Activated T-helper 17 cell treated with anti-CD3 and anti-CD28 coated beads, Interleukin-2, amount 50 U/mL, for 72 hours (primary cell): ENCODE results near the gene PBX2. TPM values are rescaled to one million over a fixed set of nuclear protein-coding genes. Genes with fewer than 3 reads are reported as not detected.

ENCODE experiments used
- ATAC-seq: fragments of 150-1000 bp; cut with Tn5 transposase; replicated peaks from 2 replicates; pipeline ENCODE4 v1.10.0; 2021; ENCODE audit warnings: mild to moderate bottlenecking, moderate library complexity
- H3K27ac Mint-ChIP-seq: one replicate; pipeline ENCODE4 v1.8.0; 2022; ENCODE audit warnings: mixed read lengths
- H3K27me3 Mint-ChIP-seq: one replicate; pipeline ENCODE4 v1.8.0; 2022; ENCODE audit warnings: mixed read lengths
- H3K36me3 Mint-ChIP-seq: one replicate; pipeline ENCODE4 v1.8.0; 2022; ENCODE audit warnings: low read depth, mild to moderate bottlenecking, mixed read lengths
- H3K4me1 Mint-ChIP-seq: one replicate; pipeline ENCODE4 v1.8.0; 2022; ENCODE audit warnings: mixed read lengths
- H3K4me3 Mint-ChIP-seq: one replicate; pipeline ENCODE4 v1.8.0; 2022; ENCODE audit warnings: mild to moderate bottlenecking, mixed read lengths
- H3K9me3 Mint-ChIP-seq: one replicate; pipeline ENCODE4 v1.8.0; 2022; ENCODE audit warnings: mixed read lengths
- total RNA-seq, 2 donors: library from RNA; stranded (reverse); gene quantifications; one replicate each; pipeline ENCODE4 v1.2.3, GENCODE V29; 2022

Gene PBX2, protein sequence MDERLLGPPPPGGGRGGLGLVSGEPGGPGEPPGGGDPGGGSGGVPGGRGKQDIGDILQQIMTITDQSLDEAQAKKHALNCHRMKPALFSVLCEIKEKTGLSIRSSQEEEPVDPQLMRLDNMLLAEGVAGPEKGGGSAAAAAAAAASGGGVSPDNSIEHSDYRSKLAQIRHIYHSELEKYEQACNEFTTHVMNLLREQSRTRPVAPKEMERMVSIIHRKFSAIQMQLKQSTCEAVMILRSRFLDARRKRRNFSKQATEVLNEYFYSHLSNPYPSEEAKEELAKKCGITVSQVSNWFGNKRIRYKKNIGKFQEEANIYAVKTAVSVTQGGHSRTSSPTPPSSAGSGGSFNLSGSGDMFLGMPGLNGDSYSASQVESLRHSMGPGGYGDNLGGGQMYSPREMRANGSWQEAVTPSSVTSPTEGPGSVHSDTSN
- 100 to 1,000 TPM in 1 of 2 donors, 10 to 100 TPM in 1; 53.0 to 135 TPM for total RNA-seq

DNA sequence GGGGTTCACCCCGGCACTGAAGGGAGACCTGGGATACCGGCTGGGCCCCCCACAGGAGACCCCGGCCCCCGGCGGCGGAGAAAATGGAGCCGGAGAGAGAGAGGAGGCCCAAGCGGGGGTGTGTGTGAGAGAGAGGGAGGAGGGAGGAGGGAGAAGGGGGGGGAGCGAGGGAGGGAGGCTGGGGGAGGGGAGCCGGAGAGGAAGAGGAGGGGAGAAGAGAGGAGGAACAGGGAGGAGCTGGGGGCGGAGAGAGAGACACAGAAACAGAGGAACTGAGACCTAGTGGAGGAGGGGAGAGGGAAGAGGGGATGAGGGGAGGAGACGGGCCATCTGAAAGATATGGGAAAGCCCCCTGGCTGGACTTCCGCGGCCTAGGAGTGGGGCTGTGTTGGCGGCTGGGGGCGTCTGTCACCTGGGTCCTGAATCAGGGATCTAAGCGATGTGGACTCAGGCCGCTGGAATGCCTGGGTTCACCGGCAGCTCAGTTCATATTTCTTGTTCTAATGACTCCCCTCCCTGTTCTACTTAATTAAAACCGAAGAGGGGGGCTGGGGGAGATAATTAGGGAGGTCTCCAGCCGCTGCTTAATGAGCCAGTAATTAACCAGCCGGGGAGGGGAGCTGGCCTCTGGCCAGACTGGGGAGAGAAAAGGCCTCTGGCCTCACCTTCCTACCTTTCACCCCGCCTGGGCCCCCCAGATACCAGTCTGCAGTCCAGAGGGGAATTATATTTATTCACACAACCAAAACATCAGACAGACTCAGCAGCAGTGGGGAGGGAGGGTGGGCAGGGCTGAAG is at the start of gene PBX2:
PBX2 (minus strand) TSS at position 149 of the 798 bp plus-strand sequence. CDS start 287 bp downstream, outside the sequence.
- Mint-ChIP-seq H3K9me3 (no peaks in the 10 kb centered on the region), H3K4me3 (peak within 1 kb of the TSS; percentile 98), H3K4me1 (peaks cover 48% of the 10 kb centered on the region), H3K27ac (peak within 1 kb of the TSS; percentile 98), H3K27me3 (no peaks in the 10 kb centered on the region), H3K36me3 (peaks cover 76% of the 10 kb centered on the region)
- peak; percentile 63 for ATAC-seq

DNA sequence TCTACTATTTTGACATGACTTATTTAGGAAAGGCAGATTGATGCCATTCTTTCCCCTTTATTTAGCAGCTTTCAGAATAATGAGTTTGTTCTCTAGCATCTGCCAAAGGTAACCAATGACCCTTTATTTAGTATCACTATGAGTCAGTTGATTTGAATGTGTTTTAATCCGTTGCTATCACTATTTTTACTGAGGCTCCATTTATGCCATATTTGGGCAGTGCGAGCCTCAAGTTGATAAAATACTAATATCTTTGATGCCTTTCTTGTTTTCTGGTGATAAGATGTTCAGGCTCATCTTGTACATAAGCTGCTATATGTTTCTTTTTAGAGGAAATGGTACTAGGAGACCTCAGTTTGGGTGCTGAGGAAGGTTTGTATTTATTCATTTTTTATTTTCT is 49.5 kb upstream of the PBX2 start:
- peaks cover 17% of the 10 kb centered on the region for H3K4me1 Mint-ChIP-seq
- ATAC-seq = no peak
- no peak overlapping the region for H3K4me3 Mint-ChIP-seq
- no peaks in the 10 kb centered on the region for H3K9me3 Mint-ChIP-seq
- H3K27ac Mint-ChIP-seq = peak overlapping the region; percentile 71
- peaks cover 4% of the 10 kb centered on the region for H3K27me3 Mint-ChIP-seq
- H3K36me3 Mint-ChIP-seq = no peaks in the 10 kb centered on the region

DNA sequence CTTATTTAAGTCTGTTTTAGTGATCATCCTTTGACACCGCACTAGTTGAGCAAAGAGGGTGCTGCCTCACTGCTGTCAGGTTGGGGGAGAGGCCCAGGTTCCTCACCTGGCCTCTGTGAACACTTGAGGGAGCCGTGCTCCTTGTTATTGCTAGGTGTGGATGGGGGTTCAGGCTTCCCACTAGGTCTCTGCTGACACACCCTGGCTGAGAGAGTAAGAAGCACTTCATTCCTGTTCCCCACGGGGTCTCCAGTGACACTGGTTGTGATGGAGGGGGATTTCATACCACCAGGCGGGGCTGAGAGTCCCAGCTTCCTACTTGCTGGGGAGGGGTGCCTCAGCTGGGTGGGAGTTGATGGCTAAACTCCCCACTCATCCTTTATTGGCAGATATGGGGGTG is 44.9 kb upstream of the PBX2 start:
- ATAC-seq = no peak
- peaks cover 4% of the 10 kb centered on the region for H3K27me3 Mint-ChIP-seq
- H3K27ac Mint-ChIP-seq = no peak overlapping the region
- no peaks in the 10 kb centered on the region for H3K36me3 Mint-ChIP-seq
- peaks cover 5% of the 10 kb centered on the region for H3K4me1 Mint-ChIP-seq
- H3K9me3 Mint-ChIP-seq = no peaks in the 10 kb centered on the region
- H3K4me3 Mint-ChIP-seq = no peak overlapping the region

DNA sequence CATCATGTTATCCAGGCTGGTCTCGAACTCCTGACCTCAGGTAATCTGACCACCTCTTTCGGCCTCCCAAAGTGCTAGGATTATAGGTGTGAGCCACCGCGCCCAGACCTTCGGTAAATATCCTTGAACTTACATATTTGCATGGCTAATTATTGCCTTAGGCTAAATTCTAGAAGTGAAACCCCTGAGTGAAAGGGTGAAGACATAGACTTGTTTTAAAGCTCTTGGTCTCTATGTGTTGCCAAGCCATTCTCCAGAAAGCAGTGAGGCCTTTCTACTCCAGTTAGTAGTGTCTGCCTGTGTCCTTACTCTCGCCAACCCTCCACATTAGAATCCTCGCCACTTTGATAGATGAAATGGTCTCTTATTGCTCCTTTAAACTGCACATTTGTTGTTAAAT is 36.4 kb upstream of the PBX2 start:
- no peak for ATAC-seq
- no peak overlapping the region for H3K27ac Mint-ChIP-seq
- H3K27me3 Mint-ChIP-seq = no peaks in the 10 kb centered on the region
- H3K4me1 Mint-ChIP-seq = no peaks in the 10 kb centered on the region
- H3K4me3 Mint-ChIP-seq = no peak overlapping the region
- H3K36me3 Mint-ChIP-seq = no peaks in the 10 kb centered on the region
- H3K9me3 Mint-ChIP-seq = no peaks in the 10 kb centered on the region

DNA sequence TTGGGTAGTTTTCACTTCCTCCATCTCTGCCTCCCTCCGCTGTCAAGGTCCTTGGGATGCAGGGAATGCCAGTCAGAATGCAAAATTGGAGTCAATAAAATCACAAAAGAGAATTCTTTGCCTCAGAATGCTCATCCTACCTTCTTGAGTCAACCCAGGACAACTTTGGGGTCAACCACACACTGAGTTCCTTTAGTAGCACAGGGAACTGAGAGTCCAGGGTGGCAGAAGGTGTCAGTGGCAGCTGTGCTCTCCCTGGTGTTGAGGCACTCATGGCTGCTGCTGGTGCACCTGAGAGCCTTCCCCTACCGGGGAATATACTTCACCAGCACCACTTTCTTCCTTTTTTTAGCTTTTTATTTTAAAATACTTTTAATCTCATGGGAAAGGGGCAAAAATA is 34.7 kb upstream of the PBX2 start:
- H3K4me3 Mint-ChIP-seq = no peak overlapping the region
- no peaks in the 10 kb centered on the region for H3K27me3 Mint-ChIP-seq
- H3K27ac Mint-ChIP-seq = no peak overlapping the region
- H3K4me1 Mint-ChIP-seq = no peaks in the 10 kb centered on the region
- H3K36me3 Mint-ChIP-seq = no peaks in the 10 kb centered on the region
- ATAC-seq = no peak
- H3K9me3 Mint-ChIP-seq = no peaks in the 10 kb centered on the region

DNA sequence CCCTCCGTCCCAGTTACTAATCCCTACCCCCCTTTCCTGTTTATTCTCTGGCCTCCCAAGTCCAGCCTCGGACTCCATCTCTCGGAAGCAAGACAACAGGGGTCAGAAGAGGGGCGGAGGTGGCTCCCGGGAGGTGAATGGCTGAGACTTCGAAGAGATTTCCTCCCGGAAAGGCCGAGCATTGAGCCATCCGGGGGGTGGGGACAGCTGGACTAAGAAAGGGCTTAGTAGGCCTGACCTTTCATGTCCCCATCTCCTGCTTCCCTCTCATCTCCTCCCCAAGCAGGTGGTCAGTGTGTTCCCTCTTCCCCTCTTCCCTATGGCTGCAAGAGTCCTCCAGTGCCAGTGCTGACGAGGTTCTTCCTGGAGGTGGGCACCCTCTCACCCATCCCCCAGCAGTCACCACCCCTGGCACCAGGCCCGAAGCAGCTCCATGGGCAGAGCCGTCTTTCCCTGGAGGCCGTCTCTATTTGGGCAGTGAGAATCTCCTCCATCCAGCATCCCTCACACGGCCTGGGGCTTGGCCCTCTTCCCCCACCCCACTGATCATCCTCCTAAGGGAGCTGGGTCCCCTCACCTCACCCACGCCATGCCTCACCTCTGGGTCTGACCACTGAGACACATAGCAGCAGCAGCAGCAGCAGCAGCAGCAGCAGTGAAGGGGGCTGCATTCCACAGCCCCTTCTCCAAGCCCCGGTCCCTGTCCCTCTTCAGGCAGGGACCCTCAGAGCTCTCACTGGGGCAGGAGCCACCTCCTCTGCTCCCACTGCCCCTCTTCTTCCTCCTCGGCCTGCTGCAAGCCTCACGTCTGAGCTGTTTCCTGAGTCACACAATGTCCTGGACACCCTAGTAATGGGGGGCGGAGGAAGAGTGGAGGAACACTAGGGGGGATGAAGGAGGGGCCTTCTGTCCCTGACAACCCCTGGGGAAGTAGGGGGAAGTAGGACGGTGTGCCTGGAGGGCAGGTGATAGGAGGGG is 33.5 kb upstream of the PBX2 start, which contains the start of gene NOTCH4:
NOTCH4 (minus strand) TSS at position 810 of the 978 bp plus-strand sequence; CDS start at position 671, 139 bp downstream.
- Mint-ChIP-seq H3K4me1 (no peaks in the 10 kb centered on the region), H3K27ac (peak within 1 kb of the TSS; percentile 58), H3K4me3 (no peak within 1 kb of the TSS), H3K36me3 (no peaks in the 10 kb centered on the region), H3K27me3 (no peaks in the 10 kb centered on the region), H3K9me3 (no peaks in the 10 kb centered on the region)
- ATAC-seq = no peak

DNA sequence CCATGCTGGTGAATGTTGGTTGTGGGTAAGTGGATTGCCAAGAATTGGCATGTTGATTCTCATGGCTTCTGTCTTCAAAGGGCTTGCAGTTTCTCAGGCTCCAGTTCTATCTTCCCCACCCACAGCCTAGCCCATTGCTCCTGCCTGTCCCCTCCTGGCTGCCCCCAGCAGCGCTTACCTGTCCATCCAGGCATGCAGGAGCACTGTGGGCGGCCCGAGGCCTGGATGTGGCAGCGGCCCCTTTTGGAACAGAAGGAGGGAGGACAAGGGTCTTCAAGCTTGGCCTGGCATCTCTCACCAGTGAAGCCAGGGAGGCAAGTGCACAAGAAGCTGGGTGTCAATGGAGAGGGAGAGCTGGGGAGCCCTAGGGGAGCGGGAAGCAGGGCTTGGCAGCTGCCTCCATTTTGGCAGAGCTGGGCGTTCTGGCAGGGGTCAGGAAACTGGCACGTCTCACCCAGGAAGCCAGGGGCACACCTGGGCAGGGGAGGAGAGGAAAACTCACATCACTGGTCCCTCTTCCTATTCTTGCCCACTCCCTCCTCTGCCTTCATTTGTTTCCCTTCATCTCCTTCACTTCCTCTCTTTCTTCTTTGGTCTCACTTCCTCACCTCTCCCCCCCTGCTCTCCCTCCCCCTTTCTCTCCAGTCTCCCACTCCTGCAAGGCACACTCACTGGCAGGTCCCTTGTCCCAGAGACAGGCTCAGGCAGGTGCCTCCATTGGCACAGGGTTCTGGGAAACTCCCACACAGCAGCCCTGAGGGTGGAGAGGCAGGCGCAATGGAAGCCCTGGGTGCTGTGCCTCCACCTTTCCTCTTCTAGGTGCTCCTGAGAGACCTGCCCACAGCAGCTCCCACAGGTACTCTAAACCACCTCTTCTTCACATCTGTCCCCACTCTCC is 32.6 kb upstream of the PBX2 start:
- no peak for ATAC-seq
- Mint-ChIP-seq H3K4me1 (no peaks in the 10 kb centered on the region), H3K36me3 (no peaks in the 10 kb centered on the region), H3K9me3 (no peaks in the 10 kb centered on the region), H3K27ac (no peak overlapping the region), H3K4me3 (no peak overlapping the region), H3K27me3 (no peaks in the 10 kb centered on the region)

DNA sequence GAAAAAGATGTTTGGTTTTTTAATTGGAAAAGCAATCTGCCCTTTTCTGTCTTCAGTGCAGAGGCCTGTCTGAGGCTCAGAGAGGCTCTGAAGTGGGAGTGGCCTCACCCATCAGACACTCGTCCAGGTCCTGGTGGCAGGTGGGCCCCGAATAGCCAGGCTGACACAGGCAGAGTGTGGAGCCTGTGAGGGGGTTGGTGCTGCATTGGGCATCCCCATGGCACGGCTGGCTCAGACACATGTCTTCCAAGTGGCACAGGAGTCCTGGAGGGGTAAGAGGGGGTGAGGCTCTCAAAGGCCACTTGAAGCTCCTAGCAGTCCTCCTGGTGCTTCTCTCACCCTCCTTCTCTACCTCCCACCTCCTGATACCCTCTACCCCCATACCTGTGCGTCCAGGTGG is 30.0 kb upstream of the PBX2 start:
- H3K36me3 Mint-ChIP-seq = no peaks in the 10 kb centered on the region
- no peaks in the 10 kb centered on the region for H3K9me3 Mint-ChIP-seq
- H3K27me3 Mint-ChIP-seq = no peaks in the 10 kb centered on the region
- H3K4me1 Mint-ChIP-seq = no peaks in the 10 kb centered on the region
- no peak for ATAC-seq
- no peak overlapping the region for H3K4me3 Mint-ChIP-seq
- H3K27ac Mint-ChIP-seq = no peak overlapping the region

DNA sequence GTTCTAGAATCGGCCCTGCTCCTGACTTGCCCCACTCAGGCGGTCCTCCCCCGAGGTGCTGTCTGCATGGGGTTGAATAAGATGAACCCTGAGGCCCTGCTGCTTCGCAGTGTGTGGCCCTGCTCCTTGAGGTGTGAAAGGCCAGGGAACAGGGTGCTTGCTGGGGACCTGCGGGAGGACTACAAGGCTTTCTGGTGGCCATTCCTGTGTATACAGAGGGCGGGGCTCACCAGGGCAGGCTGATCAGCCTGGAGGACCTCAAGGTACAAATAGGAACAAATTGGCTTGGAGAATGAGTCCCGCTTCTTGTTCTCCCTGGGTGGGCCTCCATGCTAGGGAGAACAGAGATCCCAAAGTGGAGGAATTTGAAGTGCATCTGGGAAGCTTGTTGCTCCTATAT is 28.2 kb upstream of the PBX2 start:
- no peaks in the 10 kb centered on the region for H3K36me3 Mint-ChIP-seq
- H3K4me1 Mint-ChIP-seq = no peaks in the 10 kb centered on the region
- H3K9me3 Mint-ChIP-seq = no peaks in the 10 kb centered on the region
- no peak overlapping the region for H3K4me3 Mint-ChIP-seq
- no peaks in the 10 kb centered on the region for H3K27me3 Mint-ChIP-seq
- no peak for ATAC-seq
- H3K27ac Mint-ChIP-seq = no peak overlapping the region

DNA sequence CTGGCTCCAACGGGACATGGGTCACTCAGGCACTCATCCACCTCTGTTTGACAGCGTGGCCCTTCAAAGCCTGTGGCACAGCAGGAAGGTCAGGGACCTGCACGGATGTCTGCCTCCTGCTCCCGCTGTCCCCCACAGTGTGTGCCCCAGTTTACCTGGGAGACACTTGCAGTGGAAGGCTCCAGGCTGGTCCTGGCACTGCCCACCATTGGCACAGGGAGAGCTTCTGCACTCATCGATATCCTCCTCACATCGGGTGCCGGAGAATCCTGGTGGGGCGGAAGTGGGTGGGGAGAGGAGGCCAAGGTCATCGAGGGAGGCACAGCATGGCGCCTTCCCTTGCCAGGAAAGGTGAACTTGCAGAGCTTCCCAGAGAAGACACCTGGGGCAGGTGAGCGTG is 27.0 kb upstream of the PBX2 start:
- no peaks in the 10 kb centered on the region for H3K4me1 Mint-ChIP-seq
- H3K4me3 Mint-ChIP-seq = no peak overlapping the region
- no peak overlapping the region for H3K27ac Mint-ChIP-seq
- no peak for ATAC-seq
- H3K27me3 Mint-ChIP-seq = no peaks in the 10 kb centered on the region
- no peaks in the 10 kb centered on the region for H3K9me3 Mint-ChIP-seq
- no peaks in the 10 kb centered on the region for H3K36me3 Mint-ChIP-seq

DNA sequence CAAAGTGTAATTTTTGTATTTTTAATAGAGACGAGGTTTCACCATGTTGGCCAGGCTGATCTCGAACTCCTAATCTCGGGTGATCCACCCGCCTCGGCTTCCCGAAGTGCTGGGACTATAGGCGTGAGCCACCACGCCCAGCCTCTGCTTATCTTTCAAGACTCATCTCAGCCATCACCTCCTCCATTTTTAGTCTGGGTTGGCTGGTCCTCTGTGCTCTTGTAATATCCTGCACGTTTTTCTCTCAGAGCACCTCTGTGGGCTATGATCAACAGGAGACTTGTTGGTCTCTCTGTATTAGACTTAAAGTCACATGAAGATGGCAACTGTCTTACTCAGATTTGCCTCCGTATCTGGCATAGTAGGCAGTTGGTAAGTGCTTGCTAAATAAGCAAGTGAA is 26.3 kb upstream of the PBX2 start:
- Mint-ChIP-seq H3K36me3 (no peaks in the 10 kb centered on the region), H3K27ac (no peak overlapping the region), H3K4me1 (no peaks in the 10 kb centered on the region), H3K27me3 (no peaks in the 10 kb centered on the region), H3K4me3 (no peak overlapping the region), H3K9me3 (no peaks in the 10 kb centered on the region)
- no peak for ATAC-seq

DNA sequence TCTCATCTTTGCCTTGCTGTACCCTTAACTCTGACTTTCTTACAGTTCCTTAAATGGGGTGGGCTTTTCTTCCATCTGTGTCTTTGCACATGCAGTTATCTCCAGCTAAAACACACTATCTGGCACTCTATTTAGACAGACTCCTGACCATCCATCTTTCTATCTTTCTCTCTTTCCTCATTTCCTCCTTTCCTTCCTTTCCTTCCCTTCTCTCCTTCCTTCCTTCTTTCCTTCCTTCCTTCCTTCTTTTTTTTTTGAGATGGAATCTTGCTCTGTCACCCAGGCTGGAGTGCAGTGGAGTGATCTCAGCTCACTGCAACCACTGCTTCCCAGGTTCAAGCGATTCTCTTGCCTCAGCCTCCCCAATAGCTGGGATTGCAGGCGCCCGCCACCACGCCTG is 25.6 kb upstream of the PBX2 start:
- H3K4me1 Mint-ChIP-seq = no peaks in the 10 kb centered on the region
- no peaks in the 10 kb centered on the region for H3K9me3 Mint-ChIP-seq
- H3K36me3 Mint-ChIP-seq = no peaks in the 10 kb centered on the region
- no peaks in the 10 kb centered on the region for H3K27me3 Mint-ChIP-seq
- no peak for ATAC-seq
- no peak overlapping the region for H3K4me3 Mint-ChIP-seq
- no peak overlapping the region for H3K27ac Mint-ChIP-seq

DNA sequence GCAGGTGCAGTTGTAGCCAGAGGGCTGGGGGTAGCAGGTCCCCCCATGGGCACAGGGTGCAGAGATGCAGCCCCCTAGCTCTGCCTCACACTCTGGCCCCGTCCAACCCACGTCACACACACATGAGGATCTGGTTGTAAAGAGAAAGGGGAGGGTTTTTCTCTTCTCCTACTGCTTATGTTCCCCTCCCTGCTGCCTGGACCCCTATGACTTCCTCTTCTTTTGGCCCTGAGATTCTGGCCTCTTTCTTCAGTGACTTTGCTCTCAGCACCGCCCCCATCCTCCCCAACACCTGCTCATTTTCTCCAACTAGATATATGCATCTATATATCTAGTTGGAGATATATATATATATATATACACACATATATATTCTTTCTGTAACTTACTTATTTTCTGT is 24.1 kb upstream of the PBX2 start:
- Mint-ChIP-seq H3K4me1 (no peaks in the 10 kb centered on the region), H3K27ac (no peak overlapping the region), H3K36me3 (no peaks in the 10 kb centered on the region), H3K4me3 (no peak overlapping the region), H3K27me3 (no peaks in the 10 kb centered on the region), H3K9me3 (no peaks in the 10 kb centered on the region)
- ATAC-seq = no peak
